Ovary (tissue), 3 donors: ENCODE data around the gene ZBTB7A.

Experiments
- CTCF ChIP-seq, 3 donors: fragments of 450-650 bp in 2 of 3; fragments of 200-600 bp in 1 of 3; IDR thresholded peaks; one replicate each; pipeline versions ENCODE4 v1.5.1 to v1.8.0; 2016 to 2022; ENCODE audit warnings: antibody characterized with exemption in 3 of 3, mild to moderate bottlenecking in 1 of 3
- POLR2A ChIP-seq: fragments of 450-650 bp; IDR thresholded peaks from one replicate; pipeline ENCODE4 v1.6.1; 2017; ENCODE audit warnings: antibody characterized with exemption, mild to moderate bottlenecking, moderate library complexity
- donor health status: DM: no; HTN: no; CAD: no.

DNA sequence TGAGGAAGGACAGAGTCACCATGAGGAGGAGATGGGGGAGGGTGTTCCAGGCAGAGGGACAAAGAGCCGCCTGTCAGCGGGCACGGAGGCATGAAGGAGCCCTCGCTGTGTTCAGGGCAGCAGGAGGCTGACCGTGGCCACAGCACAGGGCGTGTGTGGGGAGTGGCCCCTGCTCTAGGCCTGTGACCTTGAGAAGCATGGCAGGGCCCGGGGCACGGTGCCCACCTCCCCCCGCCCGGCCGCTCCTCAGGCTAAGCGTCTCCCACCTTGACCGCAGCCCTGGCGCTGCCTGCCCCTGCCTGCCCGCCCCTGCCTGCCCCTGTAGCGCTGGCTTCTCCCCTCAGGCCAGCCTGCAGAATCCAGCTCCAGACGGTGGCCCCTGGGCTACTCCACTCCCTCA is 45.7 kb upstream of the ZBTB7A start:
- TF ChIP-seq POLR2A (no peak), CTCF (IDR thresholded peaks at IDR 0.05) (no peak)
